GM19438 (cell line): ENCODE results near the gene GLIPR1L1.
"Not testable (repeated sequence)": the region's sequence is repeated elsewhere in the genome, so short reads cannot be mapped to it uniquely, and the experiment has no call there.

ENCODE experiments used
- ATAC-seq: cut with Tn5 transposase; IDR thresholded peaks from one replicate; pipeline ENCODE4 v1.9.1; 2021; ENCODE audit warnings: low read depth; ENCODE audit not compliant: unreplicated experiment

GLIPR1L1 gene

GRCh38 chr12:75346215-75346614 is 11.7 kb downstream of the GLIPR1L1 start:
- not testable (repeated sequence) for ATAC-seq

- no peak for ATAC-seq
Observed at GRCh38 chr12:75349946-75350345, 15.5 kb downstream of the GLIPR1L1 start.

DNA sequence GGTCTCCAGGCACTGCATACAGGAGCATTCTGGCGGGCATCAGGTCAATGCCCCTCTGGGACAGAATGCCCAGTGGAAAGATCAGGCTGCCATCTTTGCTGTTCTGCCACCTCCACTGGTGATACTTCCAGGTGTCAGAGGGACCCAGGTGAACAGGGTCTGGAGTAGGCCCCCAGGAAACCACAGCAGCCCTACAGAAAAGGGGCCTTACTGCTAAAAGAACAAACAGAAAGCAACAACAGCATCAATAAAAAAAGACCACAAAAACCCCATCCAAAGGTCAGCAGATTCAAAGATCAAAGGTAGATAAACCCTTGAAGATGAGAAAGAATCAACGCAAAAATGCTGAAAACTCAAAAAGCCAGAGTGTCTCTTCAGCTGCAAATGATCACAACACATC is 15.9 kb downstream of the GLIPR1L1 start:
- no peak for ATAC-seq

- ATAC-seq, result no peak
Observed at GRCh38 chr12:75354011-75354410, 19.5 kb downstream of the GLIPR1L1 start.

GRCh38 chr12:75360920-75361319 is 26.4 kb downstream of the GLIPR1L1 start:
- no peak for ATAC-seq

- ATAC-seq, result no peak
Observed at GRCh38 chr12:75361408-75361807, 26.9 kb downstream of the GLIPR1L1 start.

DNA sequence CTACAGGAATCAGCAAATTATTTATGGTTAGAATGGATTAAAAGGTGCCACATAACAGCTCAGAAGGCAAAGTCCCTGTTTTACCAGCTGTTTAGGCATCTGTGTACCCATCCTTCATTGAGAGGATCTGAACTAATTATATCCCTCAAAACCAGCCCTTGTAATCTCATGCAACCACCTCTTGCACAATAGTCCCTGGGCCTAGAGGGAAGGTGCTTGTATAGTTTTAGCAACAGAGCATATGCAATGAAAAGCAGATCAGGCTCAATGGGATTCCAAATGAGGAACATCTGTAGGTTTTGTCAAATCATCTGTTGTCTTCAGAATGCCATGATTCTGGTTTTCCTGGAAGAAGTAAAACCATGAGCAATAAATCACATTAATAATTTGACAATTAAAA is 30.4 kb downstream of the GLIPR1L1 start:
- ATAC-seq, result no peak

DNA sequence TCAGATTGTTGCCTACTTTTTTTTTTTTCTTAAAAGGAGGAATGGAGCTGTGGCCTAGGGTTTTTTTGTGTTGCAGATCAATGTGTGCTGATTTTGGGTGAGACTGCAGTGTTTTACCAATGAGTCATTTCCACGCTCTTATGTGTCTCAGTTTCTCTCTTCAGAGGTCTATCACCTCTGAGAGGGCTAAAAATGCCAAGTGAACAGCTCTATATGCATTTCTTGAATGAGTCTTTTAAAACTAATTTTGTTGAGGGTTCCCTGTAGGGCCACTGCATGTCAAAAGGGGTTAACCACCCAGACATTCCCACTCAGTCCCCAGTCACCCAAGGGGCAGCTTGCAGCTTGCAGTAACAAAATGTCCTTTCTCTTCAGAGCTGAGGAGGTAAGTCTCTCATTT is 32.2 kb downstream of the GLIPR1L1 start:
- no peak for ATAC-seq

DNA sequence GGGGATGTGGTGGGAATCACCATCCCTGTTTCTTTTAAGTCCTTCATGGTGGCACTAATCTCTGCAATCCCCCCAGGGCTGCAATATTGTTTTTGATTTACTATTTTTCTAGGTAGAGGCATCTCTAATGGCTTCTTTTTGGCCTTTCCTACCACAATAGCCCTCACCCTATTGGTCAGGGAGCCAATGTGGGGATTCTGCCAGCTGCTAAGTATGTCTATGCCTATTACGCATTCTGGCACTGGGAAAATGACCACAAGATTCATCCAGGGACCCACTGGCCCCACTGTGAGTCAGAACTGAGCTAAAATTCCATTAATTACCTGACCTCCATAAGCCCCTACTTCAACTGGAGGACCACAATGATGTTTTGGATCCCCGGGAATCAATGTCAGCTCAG is 40.5 kb downstream of the GLIPR1L1 start:
- ATAC-seq, result no peak

GRCh38 chr12:75378354-75378753 is 43.9 kb downstream of the GLIPR1L1 start:
- no peak for ATAC-seq

DNA sequence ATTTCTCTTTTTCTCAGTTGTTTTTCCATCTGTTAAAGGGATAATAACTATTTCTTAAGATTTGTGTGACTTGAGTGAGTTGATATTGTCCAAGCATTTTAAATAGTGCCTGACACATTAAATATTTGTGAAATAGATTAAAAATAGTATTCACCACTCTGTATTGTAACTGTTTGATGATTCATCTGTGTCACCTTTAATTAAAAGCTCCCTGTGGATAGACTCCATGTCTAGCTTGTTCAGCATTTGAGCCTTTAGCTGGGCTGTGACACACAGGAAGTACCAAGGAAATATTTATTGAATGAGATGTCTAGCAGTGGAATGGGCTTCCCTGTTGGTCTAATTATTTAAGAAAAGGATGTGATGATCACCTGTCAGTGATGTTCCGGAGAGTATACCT is 54.6 kb downstream of the GLIPR1L1 start:
- no peak for ATAC-seq

- no peak for ATAC-seq
Observed at GRCh38 chr12:75389706-75390105, 55.2 kb downstream of the GLIPR1L1 start.

DNA sequence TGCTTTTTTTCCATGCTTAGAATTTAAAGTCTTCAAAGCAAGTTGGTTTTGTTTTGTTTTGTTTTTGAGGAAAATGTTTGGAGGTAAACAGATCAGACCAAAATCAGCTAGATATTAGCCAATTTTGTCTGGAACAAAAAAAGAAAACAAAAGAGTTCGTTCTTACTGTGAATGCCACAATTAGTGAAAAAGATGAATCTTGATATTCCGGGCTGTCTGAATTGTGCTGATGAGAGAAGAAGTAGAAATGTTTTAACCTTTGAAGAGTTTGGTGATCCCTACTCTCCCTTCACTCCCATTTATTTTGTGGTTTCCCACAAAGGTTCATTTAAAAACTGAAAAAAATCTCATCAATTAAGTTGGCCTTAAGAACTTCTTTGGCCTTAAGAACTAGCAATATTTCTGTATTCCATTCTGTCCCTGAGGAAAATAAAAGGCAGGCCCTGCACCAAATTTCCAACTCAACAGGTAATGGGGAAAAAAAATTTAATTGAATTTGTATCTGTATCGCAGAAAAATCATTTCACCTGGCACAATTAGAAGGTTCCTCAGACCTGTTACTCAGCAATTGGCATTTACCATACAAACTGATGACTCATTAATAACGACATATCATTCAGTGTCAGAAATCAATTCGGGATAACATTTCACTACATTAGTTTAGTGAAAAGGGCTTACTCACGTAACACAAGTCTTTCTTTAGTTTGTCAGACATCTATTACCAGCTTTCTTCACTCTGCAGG is 55.9 kb downstream of the GLIPR1L1 start:
- peak; percentile 1 for ATAC-seq

- peak; percentile 97 for ATAC-seq
Observed at GRCh38 chr12:75390899-75391538, 56.5 kb downstream of the GLIPR1L1 start, which contains the start of gene GLIPR1L2. Gene GLIPR1L2 (plus strand): TSS chr12:75391089. CDS start chr12:75391117, 28 bp downstream.

- ATAC-seq, result no peak
Observed at GRCh38 chr12:75404231-75404630, 69.8 kb downstream of the GLIPR1L1 start.

DNA sequence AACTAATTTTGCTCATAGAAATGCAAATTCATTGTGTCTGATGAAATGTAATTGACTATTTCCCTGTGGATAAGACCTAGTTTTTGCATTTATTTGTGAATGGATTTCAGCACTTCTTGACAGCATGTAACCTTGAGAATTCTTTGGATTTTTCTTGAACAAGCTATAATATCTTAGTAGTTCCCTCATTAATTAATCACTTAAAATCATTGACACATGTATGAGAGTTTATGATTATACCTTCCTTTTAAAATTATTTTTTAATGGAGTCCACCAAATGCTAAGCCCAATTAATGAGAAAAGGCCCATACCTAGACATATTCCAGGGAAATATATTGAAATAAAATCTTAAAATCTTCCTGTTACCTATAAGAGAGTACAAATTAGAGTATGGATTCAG is 73.2 kb downstream of the GLIPR1L1 start:
- no peak for ATAC-seq

DNA sequence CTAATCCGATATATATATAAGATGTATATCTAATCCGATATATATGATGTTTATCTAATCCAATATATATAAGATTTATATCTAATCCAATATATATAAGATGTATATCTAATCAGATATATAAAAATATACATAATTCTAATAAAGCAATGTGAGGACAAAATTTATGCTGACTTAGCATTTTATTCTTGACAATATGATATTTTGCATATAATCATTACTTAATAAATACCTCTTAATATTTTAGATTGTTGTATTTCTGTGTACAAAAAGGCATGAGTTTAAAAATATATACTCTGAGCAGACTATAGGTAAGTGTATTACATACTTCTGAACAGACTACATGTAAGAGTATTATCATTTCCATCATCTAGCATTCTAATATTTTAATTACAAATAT is 75.4 kb downstream of the GLIPR1L1 start:
- no peak for ATAC-seq

GRCh38 chr12:75414671-75415070 is 80.2 kb downstream of the GLIPR1L1 start:
- no peak for ATAC-seq

- ATAC-seq, result no peak
Observed at GRCh38 chr12:75419841-75420240, 85.4 kb downstream of the GLIPR1L1 start.
